ENCODE measurements around the gene TASOR. TPM values are rescaled to one million over a fixed set of nuclear protein-coding genes. Genes with fewer than 3 reads are reported as not detected.
A peak's percentile ranks its signal among the peaks of the same experiment; 100 is the strongest.
"Not testable (repeated sequence)": the region's sequence is repeated elsewhere in the genome, so short reads cannot be mapped to it uniquely, and the experiment has no call there.

Gene TASOR
- 37.9 TPM for polyA plus RNA-seq (2013, experiment 1 of 2; ENCODE audit: insufficient read length)
- 36.2 TPM for polyA plus RNA-seq (2013, experiment 2 of 2; ENCODE audit: insufficient read length)

DNA sequence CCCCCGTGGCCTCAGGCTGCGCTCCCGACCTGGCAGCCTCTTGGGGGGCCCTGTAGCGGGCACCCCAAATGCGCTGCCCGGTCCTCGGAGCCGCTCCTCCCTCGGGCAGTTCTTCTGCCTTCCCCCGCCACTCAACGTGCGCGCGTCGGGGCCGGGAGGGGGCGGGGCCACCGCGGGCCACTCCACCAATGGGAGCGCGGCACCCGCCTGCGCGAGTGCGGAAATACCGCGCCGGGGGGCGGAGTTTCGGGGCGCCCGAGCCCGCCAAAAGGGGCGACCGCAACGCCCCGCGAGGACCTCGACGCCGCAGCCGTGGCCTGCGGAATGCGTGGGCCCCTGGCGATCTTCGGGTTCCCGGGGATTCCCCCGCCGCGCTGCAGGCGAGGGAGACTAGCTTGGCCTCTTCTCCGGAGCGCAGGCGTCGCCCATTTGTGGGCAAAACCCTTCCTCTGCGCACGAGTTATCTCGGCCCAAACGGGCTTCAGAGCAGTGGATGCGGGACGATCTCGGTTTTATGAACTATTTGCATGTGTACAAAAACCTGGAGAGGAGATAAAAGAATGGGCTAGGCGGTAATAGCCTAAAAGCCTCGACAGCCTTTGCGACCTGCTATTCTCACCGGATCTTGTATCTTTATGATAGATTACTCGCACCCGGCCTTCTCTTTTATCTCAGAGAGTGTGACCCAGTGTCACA lies at the start of gene TASOR:
Gene TASOR, minus strand, starts transcription at position 144 of the 696 bp plus-strand sequence. CDS start 259 bp downstream, outside the sequence.
- DNase-seq, result peak; percentile 85

DNA sequence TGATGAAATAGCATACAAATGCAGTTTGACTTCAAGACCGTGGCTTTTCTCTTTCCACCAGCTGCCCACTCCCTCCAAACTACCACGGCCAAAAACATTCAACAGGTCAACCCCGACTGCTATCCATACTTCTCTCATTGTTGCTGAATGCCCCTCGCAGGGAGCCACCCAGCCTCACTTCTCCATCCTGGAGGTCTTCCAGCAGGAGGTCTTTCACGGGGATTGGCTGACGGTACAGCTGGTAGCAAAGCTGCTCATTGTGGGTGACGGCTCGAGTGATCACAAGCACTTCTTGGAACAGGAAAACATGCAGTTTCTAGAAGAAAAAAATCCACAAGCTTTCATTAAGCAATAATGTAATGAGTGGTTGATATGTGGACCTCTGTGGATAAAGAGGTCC lies 49.0 kb upstream of the TASOR start:
- DNase-seq, result no peak

GRCh38 chr3:56725175-56725574 lies 42.1 kb upstream of the TASOR start:
- no peak for DNase-seq

DNA sequence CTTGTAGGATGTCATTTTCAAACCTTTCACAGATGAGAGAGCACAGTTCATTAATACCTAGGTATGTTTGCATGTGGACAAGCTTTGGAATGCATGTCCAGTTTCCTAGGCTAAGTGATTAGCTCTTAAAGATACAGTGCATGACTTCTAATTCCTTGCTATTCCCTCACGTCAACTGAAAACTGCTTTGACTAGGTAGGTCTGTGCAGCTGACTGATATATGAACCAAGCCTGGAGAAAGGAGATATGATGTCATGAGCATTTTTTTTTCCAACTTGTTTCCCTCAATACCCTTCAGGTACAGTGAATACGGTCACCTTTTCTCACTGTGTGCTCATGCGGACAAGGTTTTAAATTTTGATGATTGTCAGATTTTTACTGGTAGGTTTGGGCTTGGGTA lies 41.6 kb upstream of the TASOR start:
- DNase-seq, result no peak

DNA sequence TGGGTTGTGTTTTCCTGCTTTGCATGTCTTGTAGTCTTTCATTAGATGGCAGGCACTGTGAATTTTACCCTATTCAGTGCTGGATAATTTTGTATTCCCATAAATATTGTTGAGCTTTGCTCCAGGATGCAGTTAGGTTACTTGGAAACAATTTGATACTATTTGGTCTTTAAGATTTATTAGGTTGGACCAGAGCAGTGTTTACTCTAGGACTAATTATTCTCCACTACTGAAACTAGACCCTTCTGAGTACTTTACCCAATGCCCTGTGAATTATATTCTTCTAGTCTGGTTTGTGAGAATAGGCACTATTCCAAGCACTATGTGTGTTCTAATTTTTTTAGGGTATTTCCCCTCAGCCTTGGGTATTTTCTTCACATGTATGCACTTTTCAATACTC lies 37.8 kb upstream of the TASOR start:
- DNase-seq, result no peak

- DNase-seq, result not testable (repeated sequence)
Observed at GRCh38 chr3:56718809-56719208, 35.7 kb upstream of the TASOR start.

DNA sequence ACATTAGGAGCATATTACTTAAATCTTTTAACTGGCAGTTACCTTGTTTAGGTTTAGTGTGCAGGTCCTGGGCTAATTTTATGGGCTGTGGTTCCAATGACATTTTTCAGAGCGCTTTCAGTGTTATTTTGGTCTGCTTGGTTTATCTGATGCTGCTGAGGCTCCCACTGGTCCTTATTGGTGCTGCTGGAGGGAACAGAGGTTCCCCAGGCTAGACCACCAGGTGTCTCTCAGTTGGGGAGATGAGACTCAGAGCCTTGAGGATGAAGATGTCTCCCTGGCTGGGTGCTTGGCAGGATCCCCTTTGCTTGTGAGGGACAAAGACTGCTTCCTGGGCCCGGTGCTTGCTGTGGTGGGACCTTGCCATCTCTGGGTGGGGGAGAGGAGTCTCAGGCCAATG lies 28.3 kb upstream of the TASOR start:
- no peak for DNase-seq

- DNase-seq, result not testable (repeated sequence)
Observed at GRCh38 chr3:56707412-56707811, 24.3 kb upstream of the TASOR start.

DNA sequence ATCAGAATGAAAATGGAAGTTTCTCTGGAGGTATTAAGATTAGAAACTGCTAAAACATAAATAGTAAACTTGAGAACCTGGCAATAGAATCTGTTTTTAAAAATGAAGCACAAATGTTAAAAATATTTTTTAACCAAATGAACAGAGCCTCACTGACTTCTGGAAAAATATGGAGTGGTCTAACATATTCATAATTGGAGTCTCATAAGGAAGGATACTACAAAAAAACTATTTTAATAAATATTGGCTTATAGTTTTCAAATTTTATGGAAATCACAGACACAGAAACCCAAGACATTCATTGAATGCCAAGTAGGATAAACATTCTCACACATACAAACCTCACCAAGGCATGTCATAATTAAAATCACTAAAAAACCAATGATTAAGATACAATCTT lies 23.6 kb upstream of the TASOR start:
- no peak for DNase-seq

- DNase-seq, result no peak
Observed at GRCh38 chr3:56704706-56705105, 21.6 kb upstream of the TASOR start.

DNA sequence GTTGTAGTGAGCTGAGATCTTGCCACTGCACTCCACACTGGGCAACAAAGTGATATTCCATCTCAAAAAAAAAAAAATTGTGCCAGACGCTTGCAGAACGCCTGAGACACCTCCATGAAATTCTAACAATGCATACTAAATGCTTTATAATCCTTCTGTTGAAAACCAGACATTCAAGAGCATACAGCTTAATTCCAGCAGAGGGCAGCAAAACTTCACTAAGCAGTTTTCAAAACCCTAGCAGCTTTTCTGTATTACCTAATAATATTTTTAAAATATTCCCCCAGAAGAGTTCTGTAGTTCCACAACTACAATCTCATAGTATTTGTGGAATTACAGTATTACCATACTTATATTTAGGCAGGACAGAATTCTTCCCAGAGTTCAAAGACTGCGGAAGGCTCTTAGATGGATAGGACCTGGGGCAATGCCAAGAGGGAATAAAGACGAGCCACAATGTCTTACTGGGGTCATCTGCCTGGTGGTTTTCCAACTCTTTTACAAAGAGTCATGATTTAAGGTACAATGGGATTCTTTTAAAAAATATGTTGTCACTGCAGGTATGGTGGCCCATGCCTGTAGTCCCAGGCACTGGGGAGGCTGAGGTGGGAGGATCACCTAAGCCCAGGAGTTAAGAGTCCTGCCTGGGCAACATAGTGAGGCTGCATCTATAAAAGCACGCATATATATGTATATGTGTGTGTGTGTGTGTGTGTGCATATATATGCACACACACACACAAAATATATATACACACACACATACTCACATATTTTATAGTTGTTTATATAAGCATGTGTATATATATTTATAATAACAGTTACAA lies 19.6 kb upstream of the TASOR start:
- DNase-seq, result peak; percentile 67

- no peak for DNase-seq
Observed at GRCh38 chr3:56700151-56700550, 17.1 kb upstream of the TASOR start.

GRCh38 chr3:56694867-56695683 lies 12.0 kb upstream of the TASOR start:
- no peak for DNase-seq

GRCh38 chr3:56693750-56694149 lies 10.7 kb upstream of the TASOR start:
- DNase-seq, result no peak

GRCh38 chr3:56692520-56693433 lies 9.7 kb upstream of the TASOR start:
- not testable (repeated sequence) for DNase-seq

DNA sequence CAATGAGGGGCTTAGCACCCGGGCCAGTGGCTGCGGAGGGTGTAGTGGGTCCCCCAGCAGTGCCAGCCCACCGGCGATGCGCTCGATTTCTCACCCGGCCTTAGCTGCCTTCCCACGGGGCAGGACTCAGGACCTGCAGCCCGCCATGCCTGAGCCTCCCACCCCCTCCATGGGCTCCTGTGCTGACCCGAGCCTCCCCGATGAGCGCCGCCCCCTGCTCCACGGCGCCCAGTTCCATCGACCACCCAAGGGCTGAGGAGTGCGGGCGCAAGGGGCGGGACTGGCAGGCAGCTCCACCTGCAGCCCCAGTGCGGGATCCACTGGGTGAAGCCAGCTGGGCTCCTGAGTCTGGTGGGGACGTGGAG lies 8.9 kb upstream of the TASOR start:
- DNase-seq, result not testable (repeated sequence)

DNA sequence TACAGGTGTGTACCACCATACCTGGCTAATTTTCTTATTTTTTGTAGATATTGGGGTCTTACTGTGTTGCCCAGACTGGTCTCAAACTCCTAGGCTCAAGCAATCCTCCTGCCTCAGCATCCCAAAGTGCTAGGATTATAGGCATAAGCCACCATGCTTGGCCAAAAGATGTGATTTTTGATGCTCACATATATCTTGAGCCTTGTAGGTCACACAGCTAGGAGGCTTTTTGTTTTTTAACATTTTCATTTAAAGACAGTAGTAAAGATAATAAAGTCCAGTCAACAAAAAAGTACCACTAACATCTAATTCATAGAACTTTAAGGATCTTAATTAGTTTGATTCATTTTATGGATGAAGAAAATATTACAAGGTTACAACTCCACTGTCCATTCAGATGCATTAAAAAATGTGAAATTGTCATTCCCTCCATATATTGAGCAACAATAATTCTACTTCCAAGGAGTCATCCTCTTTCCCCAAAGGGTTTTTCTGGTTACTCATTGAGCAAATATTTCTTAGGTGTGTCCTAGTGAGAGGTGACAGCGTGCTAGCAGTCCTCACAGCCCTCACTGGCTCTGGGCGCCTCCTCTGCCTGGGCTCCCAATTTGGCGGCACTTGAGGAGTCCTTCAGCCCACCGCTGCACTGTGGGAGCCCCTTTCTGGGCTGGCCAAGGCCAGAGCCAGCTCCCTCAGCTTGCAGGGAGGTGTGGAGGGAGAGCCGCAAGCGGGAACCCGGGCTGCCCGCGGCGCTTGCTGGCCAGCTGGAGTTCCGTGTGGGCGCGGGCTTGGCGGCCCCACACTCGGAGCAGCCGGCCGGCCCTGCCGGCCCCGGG lies 8.3 kb upstream of the TASOR start:
- DNase-seq, result no peak

DNA sequence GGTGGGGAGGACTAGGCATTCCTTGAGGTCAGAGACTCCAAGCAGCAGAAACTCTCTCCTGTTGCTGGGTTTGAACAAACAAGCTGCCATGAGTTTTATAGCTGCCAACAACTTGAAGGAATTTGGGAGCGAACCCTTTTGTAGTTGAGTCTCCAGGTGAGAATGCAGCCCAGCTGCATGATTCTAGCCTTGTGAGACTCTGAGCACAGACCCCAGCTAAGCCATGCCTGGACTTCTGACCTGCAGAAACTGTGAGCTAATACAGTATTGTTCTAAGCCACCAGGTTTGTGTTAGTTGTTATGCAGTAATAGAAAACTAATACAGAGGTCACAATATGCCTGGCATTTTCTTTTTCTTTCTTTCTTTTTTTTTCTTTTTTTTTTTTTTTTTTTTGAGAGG lies 6.2 kb upstream of the TASOR start:
- DNase-seq, result no peak

DNA sequence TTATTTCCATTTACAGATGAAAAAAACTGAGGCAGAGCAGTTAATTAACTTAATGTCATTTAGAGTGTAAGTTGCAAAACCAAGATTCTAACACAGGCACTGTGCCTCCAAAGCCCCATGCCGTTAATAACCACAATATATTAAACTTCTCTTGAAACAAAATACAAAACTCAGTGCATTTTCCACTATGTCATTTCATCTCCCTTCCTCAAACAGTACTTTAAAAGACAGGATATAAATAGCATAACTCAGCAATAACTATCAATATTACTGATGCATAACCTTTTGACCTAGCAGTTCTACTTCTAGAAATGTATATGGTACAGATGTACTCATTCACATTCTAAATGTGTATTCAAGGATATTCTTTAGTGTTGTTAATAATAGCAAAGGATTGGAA lies 5.1 kb upstream of the TASOR start:
- no peak for DNase-seq

DNA sequence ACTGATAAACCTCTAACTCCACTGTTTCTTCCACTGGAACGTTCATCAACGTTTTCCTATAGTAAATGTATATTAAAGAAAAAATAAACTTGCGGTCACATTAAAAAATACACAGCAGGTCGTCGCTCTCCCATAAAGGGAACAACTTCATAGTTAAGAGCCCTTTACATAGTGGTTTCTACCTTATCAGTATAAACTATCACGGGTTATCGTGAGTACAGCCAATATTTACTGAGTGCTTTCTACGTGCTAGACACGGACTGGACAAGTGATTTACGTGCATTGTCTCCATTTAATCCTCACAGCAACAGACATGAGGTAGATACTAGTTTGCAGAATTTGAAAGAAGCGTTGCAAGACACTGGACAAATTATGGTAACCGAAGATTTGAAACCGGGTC lies 964 bp upstream of the TASOR start:
- DNase-seq, result no peak

Data from fibroblast of skin of abdomen (primary cell).